ENCODE measurements around the gene COPB1.

The COPB1 gene

GRCh38 chr11:14413307-14414069 lies 86.1 kb downstream of the COPB1 start:
- peak in 5 of 42 donors; percentile 7 to 20 (median 11) for DNase-seq
- intact Hi-C loops (cut with DNase I) = no loop called here

- DNase-seq = no peak
- intact Hi-C loops (cut with DNase I) = no loop called here
These were observed 87.8 kb downstream of the COPB1 start for GRCh38 chr11:14411818-14412217.

GRCh38 chr11:14409891-14410290 lies 89.7 kb downstream of the COPB1 start:
- intact Hi-C loops (cut with DNase I) = no loop called here
- DNase-seq = no peak

- DNase-seq = no peak
- intact Hi-C loops (cut with DNase I) = no loop called here
These were observed 91.0 kb downstream of the COPB1 start for GRCh38 chr11:14408612-14409011.
